K562 (cell line): ENCODE results near the gene IFT52. TPM values are rescaled to one million over a fixed set of nuclear protein-coding genes. Genes with fewer than 3 reads are reported as not detected.

Experiments used
- CCAR2 ChIP-seq: fragments of 200-400 bp; formaldehyde crosslinking; IDR thresholded peaks from 2 replicates; pipeline ENCODE4 v1.6.1; 2017; ENCODE audit warnings: mild to moderate bottlenecking, low read depth, low read length
- CHD2 ChIP-seq: IDR thresholded peaks from 2 replicates; pipeline ENCODE4 v1.6.1; 2011; ENCODE audit warnings: low read depth, low read length
- E2F6 ChIP-seq, 2 experiments: IDR thresholded peaks; 2 replicates each; pipeline ENCODE4 v1.6.1; 2011; ENCODE audit warnings: borderline replicate concordance in 1 of 2, control low read depth in 1 of 2, low read depth in 1 of 2, low read length in 1 of 2, mild to moderate bottlenecking in 1 of 2, mixed read lengths in 1 of 2, moderate library complexity in 1 of 2; ENCODE audit not compliant: insufficient read depth in 1 of 2, insufficient read length in 1 of 2, poor library complexity in 1 of 2, severe bottlenecking in 1 of 2; ENCODE audit errors: extremely low read depth in 1 of 2
- EZH2 ChIP-seq: IDR thresholded peaks from 2 replicates; pipeline ENCODE4 v1.6.1; 2012; ENCODE audit warnings: low read depth, mild to moderate bottlenecking, inconsistent platforms, low read length, borderline replicate concordance
- HMG20B ChIP-seq: fragments of 250-450 bp; sonication (Bioruptor Pico); IDR thresholded peaks from 2 replicates; pipeline ENCODE4 v1.5.0; 2021; ENCODE audit warnings: mild to moderate bottlenecking
- HMGXB4 ChIP-seq: sonication (generic); formaldehyde crosslinking; IDR thresholded peaks from 2 replicates; pipeline ENCODE4 v1.8.1; 2023; ENCODE audit warnings: mild to moderate bottlenecking, missing genetic modification reagents
- MXI1 ChIP-seq: IDR thresholded peaks from 2 replicates; pipeline ENCODE4 v1.6.1; 2011; ENCODE audit warnings: low read depth, mild to moderate bottlenecking, improper control_type of control experiment, low read length
- PCBP1 ChIP-seq: fragments of 200-400 bp; formaldehyde crosslinking; IDR thresholded peaks from 2 replicates; pipeline ENCODE4 v1.6.1; 2018; ENCODE audit warnings: mild to moderate bottlenecking, low read depth, low read length; ENCODE audit not compliant: poor library complexity, severe bottlenecking
- POLR2G ChIP-seq: fragments of 200-400 bp; formaldehyde crosslinking; IDR thresholded peaks from 2 replicates; pipeline ENCODE4 v1.6.1; 2017; ENCODE audit warnings: low read depth, mild to moderate bottlenecking, antibody characterized with exemption, low read length, moderate library complexity
- POU5F1 ChIP-seq: fragments of 150-350 bp; IDR thresholded peaks from 2 replicates; pipeline ENCODE4 v1.6.1; 2014; ENCODE audit warnings: borderline replicate concordance, low read length, low read depth, mild to moderate bottlenecking; ENCODE audit not compliant: partially characterized antibody
- SLC30A9 ChIP-seq: fragments of 250-450 bp; sonication (Bioruptor Pico); IDR thresholded peaks from 2 replicates; pipeline ENCODE4 v1.8.0; 2022; ENCODE audit warnings: mild to moderate bottlenecking, moderate library complexity
- SNRNP70 ChIP-seq: fragments of 200-400 bp; formaldehyde crosslinking; optimal IDR thresholded peaks from 2 replicates; pipeline ENCODE3; 2017; ENCODE audit warnings: low read depth, low read length
- TCF15 ChIP-seq: fragments of 250-450 bp; sonication (Bioruptor Pico); IDR thresholded peaks from 2 replicates; pipeline ENCODE4 v1.8.0; 2022; ENCODE audit warnings: moderate library complexity, mild to moderate bottlenecking, inconsistent platforms
- ZC3H8 ChIP-seq: fragments of 450-650 bp; IDR thresholded peaks from 2 replicates; pipeline ENCODE4 v1.6.1; 2017
- ZFP91 ChIP-seq: sonication (generic); formaldehyde crosslinking; IDR thresholded peaks from 2 replicates; pipeline ENCODE4 v1.8.0; 2022; ENCODE audit warnings: mild to moderate bottlenecking, missing genetic modification reagents
- ZHX1 ChIP-seq: fragments of 150-350 bp; conservative IDR thresholded peaks from 2 replicates; pipeline ENCODE4 v1.6.1; 2014; ENCODE audit warnings: low read length
- ZKSCAN1 ChIP-seq: fragments of 150-350 bp; IDR thresholded peaks from 2 replicates; pipeline ENCODE4 v1.6.1; 2016; ENCODE audit warnings: low read depth, low read length
- ZNF140 ChIP-seq: fragments of 250-450 bp; sonication (Bioruptor Pico); IDR thresholded peaks from 2 replicates; pipeline ENCODE4 v1.8.0; 2021; ENCODE audit warnings: moderate library complexity, mild to moderate bottlenecking, inconsistent platforms
- ZNF197 ChIP-seq: fragments of 200-800 bp; sonication (Bioruptor generic); IDR thresholded peaks from 2 replicates; pipeline ENCODE4 v1.6.1; 2016; ENCODE audit warnings: low read depth, missing genetic modification characterization, missing compliant biosample characterization
- polyA plus RNA-seq, 8 experiments: library from polyadenylated mRNA; depleted of rRNA in 4 of 8; stranded (reverse) in 5 of 8; unstranded in 3 of 8; fragments of >200 nt; fragmentation: Nextera tagmentation in 2 of 8; fragmentation: Illumina TruSeq in 1 of 8; extraction: Ambion mirVana in 2 of 8; extraction: Trizol in 1 of 8; gene quantifications; 2 replicates each; pipeline versions ENCODE4 v1.2.1 to v1.2.3, GENCODE V29; 2011 to 2014; ENCODE audit warnings: inconsistent platforms in 1 of 8, missing spikeins in 1 of 8
- total RNA-seq, 7 experiments: library from RNA; depleted of rRNA in 6 of 7; stranded (reverse); fragments of >200 nt in 6 of 7; fragmentation: Illumina TruSeq in 2 of 7; extraction: Trizol in 2 of 7; gene quantifications; 2 replicates each; pipeline versions ENCODE4 v1.2.1 to v1.2.3, GENCODE V29; 2011 to 2021; ENCODE audit warnings: low replicate concordance in 1 of 7

Gene IFT52
- total and polyA plus RNA-seq, 9 of the 15 experiments (the other 6 are each of a cell fraction or from before 2014, with no cell fraction given) = 11.0 to 31.4 (median 20.4) TPM

GRCh38 chr20:43690943-43691598 lies 100.3 kb downstream of the IFT52 start (continued):
- TF ChIP-seq ZC3H8 (no peak), ZNF197 (CRISPR knock-in tag) (no peak), ZNF140 (CRISPR knock-in tag) (no peak), SNRNP70 (no peak), TCF15 (no peak), ZKSCAN1 (no peak), ZFP91 (CRISPR knock-in tag) (0 out of 2 replicates have a peak, but pooled peaks have one; percentile 43), PCBP1 (no peak), HMG20B (no peak), POU5F1 (no peak), CCAR2 (no peak), SLC30A9 (CRISPR knock-in tag) (no peak), E2F6 (IDR thresholded peaks at IDR 0.05; ENCODE audit: borderline replicate concordance in 1 of 2, extremely low read depth in 1 of 2, insufficient read depth in 1 of 2, insufficient read length in 1 of 2, low read depth in 1 of 2, low read length in 1 of 2, poor library complexity in 1 of 2, severe bottlenecking in 1 of 2) (peak in 1 of 2 experiments; percentile 22), POLR2G (no peak), HMGXB4 (CRISPR knock-in tag) (no peak), EZH2 (no peak), ZHX1 (no peak), CHD2 (no peak), MXI1 (peak; percentile 61; the same call in 1 of the 2 replicates)
